ENCODE results near the gene PCSK9.

PCSK9 gene

DNA sequence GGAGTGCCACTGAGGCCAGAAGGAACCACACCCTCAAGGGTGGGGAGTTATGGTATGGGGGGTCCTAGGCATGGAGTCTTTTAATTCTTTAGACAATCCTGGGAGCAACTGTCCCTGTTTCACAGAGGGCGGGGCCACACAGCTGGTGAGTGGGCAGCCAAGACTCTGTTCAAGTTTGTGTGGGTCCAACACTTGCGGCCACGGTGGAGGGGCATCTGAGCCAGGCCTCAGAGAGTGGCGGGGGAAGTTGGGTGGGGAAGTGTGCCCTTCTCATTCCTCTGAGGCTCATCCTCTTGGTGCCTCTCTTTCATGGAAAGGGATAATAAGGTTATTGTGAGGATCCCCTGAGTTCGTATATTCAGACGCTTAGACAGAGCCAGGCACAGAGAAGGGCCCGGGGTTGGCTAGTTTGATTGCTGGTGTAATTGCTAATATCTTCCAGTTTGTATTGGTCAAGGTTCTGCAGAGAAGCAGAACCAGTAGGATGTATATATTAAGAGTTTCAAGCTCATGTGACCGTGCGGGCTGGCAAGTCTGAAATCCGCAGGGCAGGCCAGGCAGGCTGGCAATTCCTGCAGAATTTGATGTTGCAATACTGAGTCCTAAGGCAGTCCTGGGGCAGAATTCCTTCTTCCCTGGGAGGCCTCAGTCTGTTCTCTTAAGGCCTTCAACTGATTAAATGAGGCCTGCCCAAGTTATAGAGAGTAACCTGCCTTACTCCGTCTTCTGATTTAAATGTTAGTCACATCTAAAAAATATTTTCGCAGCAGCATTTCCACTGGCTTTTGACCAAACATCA is 15.9 kb downstream of the PCSK9 start:
- H3K36me3 Mint-ChIP-seq (ENCODE audit: low read depth), result no peaks in the 10 kb centered on the region
- H3K9me3 Mint-ChIP-seq, result no peaks in the 10 kb centered on the region
- no peak overlapping the region for H3K27ac Mint-ChIP-seq
- H3K27me3 Mint-ChIP-seq (ENCODE audit: low read depth), result no peaks in the 10 kb centered on the region
- DNase-seq (ENCODE audit: low spot score), result no peak
- no peak overlapping the region for H3K4me3 Mint-ChIP-seq
- H3K4me1 Mint-ChIP-seq (ENCODE audit: low read depth), result peaks cover 3% of the 10 kb centered on the region

DNA sequence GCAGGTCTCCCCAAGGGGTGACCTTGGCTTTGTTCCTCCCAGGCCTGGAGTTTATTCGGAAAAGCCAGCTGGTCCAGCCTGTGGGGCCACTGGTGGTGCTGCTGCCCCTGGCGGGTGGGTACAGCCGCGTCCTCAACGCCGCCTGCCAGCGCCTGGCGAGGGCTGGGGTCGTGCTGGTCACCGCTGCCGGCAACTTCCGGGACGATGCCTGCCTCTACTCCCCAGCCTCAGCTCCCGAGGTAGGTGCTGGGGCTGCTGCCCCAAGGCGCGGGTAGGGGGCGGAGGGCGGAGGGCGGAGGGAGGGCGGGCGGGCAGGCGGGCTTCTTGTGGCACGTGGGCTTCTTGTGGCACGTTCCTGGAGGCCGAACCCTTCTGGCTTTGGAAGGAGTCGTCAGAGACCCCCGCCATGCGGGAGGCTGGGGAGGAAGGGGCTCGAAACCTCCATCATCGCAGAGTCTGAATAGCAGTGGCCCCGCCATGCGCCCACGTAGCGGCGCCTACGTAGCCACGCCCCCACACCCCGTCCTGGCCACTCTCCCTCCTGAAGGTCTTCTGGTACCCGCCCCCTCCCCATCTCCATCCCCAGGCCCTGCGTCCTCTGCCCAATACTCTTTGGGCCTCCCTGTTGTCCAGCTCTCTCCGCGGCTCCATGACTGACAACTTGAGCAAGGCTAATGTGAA is 16.7 kb downstream of the PCSK9 start:
- Mint-ChIP-seq H3K27me3 (ENCODE audit: low read depth) (no peaks in the 10 kb centered on the region), H3K4me1 (ENCODE audit: low read depth) (peaks cover 5% of the 10 kb centered on the region), H3K27ac (no peak overlapping the region), H3K36me3 (ENCODE audit: low read depth) (no peaks in the 10 kb centered on the region), H3K4me3 (no peak overlapping the region), H3K9me3 (no peaks in the 10 kb centered on the region)
- DNase-seq (ENCODE audit: low spot score), result no peak

DNA sequence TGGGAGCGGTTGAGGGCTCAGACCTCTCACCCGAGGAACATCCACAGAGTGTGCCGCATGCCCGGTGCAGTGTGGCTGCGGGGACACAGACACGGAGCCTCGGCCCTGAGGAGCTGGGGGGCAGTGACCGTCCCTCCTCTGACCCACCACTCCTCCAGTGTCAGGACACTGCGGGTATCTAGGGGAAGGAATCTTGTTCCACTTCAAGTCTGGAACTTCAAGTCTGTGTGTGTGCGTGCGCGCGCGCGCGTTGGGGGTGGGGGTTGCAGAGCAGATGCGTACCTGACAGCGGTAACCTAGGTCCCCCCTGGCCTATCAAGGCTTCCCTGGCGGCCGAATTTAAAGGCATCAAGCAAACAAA is 17.3 kb downstream of the PCSK9 start:
- Mint-ChIP-seq H3K36me3 (ENCODE audit: low read depth) (no peaks in the 10 kb centered on the region), H3K9me3 (no peaks in the 10 kb centered on the region), H3K27ac (no peak overlapping the region), H3K4me3 (no peak overlapping the region), H3K27me3 (ENCODE audit: low read depth) (no peaks in the 10 kb centered on the region), H3K4me1 (ENCODE audit: low read depth) (peaks cover 5% of the 10 kb centered on the region)
- DNase-seq (ENCODE audit: low spot score), result no peak

DNA sequence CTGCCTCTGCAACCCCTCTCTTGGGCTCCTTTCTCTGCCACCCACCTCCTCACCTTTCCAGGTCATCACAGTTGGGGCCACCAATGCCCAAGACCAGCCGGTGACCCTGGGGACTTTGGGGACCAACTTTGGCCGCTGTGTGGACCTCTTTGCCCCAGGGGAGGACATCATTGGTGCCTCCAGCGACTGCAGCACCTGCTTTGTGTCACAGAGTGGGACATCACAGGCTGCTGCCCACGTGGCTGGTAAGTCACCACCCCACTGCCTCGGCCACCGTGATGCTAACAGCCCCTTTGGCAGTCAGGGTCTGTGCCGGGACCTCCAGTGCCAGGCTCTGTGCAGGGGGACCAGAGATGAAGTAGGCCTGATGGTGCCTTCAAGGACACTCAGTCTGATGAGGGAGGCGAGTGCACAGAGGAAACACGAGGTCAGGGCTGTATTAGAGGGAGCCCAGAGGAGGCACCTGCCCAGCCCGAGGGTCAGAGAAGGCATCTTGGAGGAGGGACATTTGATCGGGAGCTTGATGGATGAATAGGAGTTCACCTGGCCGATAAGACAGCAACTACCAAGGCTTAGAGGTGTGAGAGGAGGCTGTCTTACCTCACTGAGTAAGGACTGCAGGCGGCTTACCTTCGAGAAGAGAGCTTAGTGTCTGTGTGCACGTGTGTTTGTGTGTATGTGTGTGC is 18.1 kb downstream of the PCSK9 start:
- DNase-seq (ENCODE audit: low spot score), result no peak
- Mint-ChIP-seq H3K4me3 (no peak overlapping the region), H3K27ac (no peak overlapping the region), H3K36me3 (ENCODE audit: low read depth) (no peaks in the 10 kb centered on the region), H3K9me3 (no peaks in the 10 kb centered on the region), H3K27me3 (ENCODE audit: low read depth) (no peaks in the 10 kb centered on the region), H3K4me1 (ENCODE audit: low read depth) (peaks cover 5% of the 10 kb centered on the region)

DNA sequence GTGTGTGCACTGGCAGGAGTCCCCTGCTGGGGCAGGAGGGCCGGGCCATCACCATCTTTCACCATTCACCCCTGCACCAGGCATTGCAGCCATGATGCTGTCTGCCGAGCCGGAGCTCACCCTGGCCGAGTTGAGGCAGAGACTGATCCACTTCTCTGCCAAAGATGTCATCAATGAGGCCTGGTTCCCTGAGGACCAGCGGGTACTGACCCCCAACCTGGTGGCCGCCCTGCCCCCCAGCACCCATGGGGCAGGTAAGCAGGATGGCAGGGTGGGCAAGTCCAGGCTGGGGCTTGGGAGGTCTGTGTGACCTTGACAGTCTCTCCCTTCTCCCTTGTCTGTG is 18.6 kb downstream of the PCSK9 start:
- H3K9me3 Mint-ChIP-seq, result no peaks in the 10 kb centered on the region
- no peak overlapping the region for H3K4me3 Mint-ChIP-seq
- peaks cover 5% of the 10 kb centered on the region for H3K4me1 Mint-ChIP-seq (ENCODE audit: low read depth)
- no peak overlapping the region for H3K27ac Mint-ChIP-seq
- no peaks in the 10 kb centered on the region for H3K36me3 Mint-ChIP-seq (ENCODE audit: low read depth)
- no peak for DNase-seq (ENCODE audit: low spot score)
- H3K27me3 Mint-ChIP-seq (ENCODE audit: low read depth), result no peaks in the 10 kb centered on the region

DNA sequence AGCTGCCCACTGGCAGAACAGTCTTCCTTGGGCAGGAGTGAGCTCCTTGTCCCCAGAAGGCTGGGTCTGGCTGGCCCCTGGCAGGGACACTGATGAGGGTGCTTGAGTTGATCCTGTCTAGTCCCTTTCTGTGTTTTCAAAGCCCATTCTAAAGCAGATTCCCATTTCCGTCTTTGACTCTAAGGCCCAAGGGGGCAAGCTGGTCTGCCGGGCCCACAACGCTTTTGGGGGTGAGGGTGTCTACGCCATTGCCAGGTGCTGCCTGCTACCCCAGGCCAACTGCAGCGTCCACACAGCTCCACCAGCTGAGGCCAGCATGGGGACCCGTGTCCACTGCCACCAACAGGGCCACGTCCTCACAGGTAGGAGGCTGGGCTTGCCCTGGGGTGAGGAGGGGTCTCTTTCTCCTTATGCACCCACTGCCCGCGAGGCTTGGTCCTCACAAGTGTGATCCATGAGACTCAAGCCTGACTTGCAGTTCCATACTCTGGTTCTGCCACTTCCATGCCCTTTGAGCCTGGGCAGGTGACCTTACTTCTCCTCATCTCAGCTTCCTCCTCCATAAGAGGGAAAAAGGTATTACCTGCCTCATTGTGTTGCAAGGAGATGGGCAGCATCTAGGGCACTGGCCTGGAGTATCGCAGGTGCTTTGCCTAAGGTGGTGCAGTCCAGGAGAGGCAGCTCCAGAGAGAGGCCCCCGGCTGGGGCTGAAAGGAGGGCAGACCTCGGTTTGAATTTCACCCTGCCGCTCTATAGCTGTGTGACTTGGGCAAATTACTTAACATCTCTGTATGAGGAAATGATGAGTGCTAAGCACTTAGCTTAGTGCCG is 20.2 kb downstream of the PCSK9 start:
- H3K4me3 Mint-ChIP-seq, result no peak overlapping the region
- H3K27ac Mint-ChIP-seq, result no peak overlapping the region
- no peaks in the 10 kb centered on the region for H3K36me3 Mint-ChIP-seq (ENCODE audit: low read depth)
- H3K27me3 Mint-ChIP-seq (ENCODE audit: low read depth), result no peaks in the 10 kb centered on the region
- H3K4me1 Mint-ChIP-seq (ENCODE audit: low read depth), result peaks cover 5% of the 10 kb centered on the region
- no peak for DNase-seq (ENCODE audit: low spot score)
- H3K9me3 Mint-ChIP-seq, result no peaks in the 10 kb centered on the region

DNA sequence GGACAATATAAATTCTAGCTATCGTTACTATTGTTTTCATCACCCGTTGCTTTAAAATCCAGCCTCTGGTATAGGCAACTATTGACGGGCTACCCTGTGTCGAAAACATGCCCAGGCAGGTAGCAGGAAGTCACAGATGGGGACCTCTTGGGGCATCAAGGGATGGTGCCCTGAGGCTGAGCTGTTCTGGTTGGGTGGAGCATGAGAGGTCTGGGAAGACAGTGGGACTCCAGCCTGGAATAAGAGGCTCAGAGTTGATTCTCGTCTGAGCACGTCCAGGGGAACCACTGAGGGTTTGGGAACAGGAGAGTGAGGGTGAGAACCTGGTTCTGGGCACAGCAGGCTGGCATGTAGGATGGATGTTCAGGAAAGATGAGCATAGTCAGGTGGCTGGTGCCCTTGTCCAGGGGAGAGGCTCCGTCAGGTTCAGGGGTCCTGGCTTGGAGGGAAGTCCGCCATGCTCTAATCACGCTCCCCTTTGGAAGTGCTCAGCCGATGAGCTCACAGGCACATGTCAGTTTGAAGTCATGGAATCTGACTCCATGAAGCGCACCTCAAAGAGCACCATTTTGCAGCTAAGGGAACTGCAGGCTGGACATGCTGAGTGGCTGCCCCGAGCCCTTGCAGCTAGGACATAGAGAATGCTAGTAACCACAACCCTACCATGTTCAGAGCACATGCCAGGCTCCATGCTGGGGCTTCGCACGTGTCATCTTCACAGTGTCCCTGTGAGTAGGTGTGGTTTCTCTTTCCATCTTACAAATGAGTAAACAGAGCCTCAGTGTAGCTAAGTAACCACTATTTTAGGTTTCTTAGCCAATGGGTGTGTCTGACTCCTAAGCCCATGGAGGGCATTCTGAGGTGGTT is 21.0 kb downstream of the PCSK9 start:
- Mint-ChIP-seq H3K4me1 (ENCODE audit: low read depth) (peaks cover 5% of the 10 kb centered on the region), H3K27me3 (ENCODE audit: low read depth) (no peaks in the 10 kb centered on the region), H3K27ac (no peak overlapping the region), H3K4me3 (no peak overlapping the region), H3K9me3 (no peaks in the 10 kb centered on the region), H3K36me3 (ENCODE audit: low read depth) (no peaks in the 10 kb centered on the region)
- DNase-seq (ENCODE audit: low spot score), result peak; percentile 17

DNA sequence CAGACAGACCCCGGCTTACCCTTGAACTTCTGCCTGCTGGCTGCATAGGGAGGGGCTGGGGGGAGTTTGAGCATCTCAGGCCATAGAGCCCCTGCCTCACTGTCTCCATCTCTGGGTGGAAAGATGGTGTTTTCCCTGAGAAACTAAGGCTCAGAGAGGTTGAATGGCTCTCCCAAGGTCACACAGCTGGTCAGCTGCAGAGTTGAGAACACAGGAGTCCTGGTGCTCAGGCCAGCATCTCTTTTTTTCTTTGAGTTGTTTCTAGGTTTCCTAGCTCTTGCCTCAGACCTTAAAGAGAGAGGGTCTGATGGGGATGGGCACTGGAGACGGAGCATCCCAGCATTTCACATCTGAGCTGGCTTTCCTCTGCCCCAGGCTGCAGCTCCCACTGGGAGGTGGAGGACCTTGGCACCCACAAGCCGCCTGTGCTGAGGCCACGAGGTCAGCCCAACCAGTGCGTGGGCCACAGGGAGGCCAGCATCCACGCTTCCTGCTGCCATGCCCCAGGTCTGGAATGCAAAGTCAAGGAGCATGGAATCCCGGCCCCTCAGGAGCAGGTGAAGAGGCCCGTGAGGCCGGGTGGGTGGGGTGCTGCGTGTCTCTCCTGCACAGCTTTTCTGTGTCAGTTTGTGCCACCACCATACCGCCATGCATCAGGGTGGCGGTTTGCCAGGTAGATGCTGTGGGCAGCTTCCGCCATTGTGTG is 21.8 kb downstream of the PCSK9 start:
- DNase-seq (ENCODE audit: low spot score), result no peak
- Mint-ChIP-seq H3K36me3 (ENCODE audit: low read depth) (no peaks in the 10 kb centered on the region), H3K4me1 (ENCODE audit: low read depth) (peaks cover 5% of the 10 kb centered on the region), H3K4me3 (no peak overlapping the region), H3K27ac (no peak overlapping the region), H3K9me3 (no peaks in the 10 kb centered on the region), H3K27me3 (ENCODE audit: low read depth) (no peaks in the 10 kb centered on the region)

DNA sequence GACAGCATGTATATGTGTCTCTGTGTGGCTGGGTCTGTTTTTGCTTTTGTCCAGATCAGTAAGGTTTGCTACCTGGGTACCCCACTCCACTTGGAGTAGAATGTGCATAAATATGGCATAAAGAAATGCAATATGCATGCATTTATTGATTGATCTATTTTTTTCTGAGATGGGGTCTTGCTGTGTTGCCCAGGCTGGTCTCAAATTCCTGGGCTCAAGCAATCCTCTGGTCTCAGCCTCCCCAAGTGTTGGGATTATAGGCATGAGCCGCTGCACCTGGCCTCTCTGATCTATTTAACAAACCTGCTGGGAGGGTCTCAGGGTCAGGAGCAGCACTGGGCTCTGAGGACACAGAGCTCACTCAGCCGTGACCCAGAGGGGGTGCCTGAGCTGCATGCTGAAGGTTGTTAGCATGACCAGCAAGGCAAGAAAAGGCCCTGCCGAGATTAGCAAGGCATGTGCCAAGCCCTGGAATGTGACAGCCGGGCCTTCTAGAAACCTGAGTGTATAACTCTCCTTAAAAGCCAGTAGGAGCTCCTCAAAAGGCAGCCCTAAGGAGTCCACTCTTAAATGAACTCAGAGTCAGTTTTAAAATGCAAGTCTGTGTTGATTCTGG is 22.5 kb downstream of the PCSK9 start:
- H3K27me3 Mint-ChIP-seq (ENCODE audit: low read depth), result no peaks in the 10 kb centered on the region
- H3K27ac Mint-ChIP-seq, result no peak overlapping the region
- H3K9me3 Mint-ChIP-seq, result no peaks in the 10 kb centered on the region
- peaks cover 5% of the 10 kb centered on the region for H3K4me1 Mint-ChIP-seq (ENCODE audit: low read depth)
- DNase-seq (ENCODE audit: low spot score), result no peak
- no peak overlapping the region for H3K4me3 Mint-ChIP-seq
- peaks cover 4% of the 10 kb centered on the region for H3K36me3 Mint-ChIP-seq (ENCODE audit: low read depth)

DNA sequence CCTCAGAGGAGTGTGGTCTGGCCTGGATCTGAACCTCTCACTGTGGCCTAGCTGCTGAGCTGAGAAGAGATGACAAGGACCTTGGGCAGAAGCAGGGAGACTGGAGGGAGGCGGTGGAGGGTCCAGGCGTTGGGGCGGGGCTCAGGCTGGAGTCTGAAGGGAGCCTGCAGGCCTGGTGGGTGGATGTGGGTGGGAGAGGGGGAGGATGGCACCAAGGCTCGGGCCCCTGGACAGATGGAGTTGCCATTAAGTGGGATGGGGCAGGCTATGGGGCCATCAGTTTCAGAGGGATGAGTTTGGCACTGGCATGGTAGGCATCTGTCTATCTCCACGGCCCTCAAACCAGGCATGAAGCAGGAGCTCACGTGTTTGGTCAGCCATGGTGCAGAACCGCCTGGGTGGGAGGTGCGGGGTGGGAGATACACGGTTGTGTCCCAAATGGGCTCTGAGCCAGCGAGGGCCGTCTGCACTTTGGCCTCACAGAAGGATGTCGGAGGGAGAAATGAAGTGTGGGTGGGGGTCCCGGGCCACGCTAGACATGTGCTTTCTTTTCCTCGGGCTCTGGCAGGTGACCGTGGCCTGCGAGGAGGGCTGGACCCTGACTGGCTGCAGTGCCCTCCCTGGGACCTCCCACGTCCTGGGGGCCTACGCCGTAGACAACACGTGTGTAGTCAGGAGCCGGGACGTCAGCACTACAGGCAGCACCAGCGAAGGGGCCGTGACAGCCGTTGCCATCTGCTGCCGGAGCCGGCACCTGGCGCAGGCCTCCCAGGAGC is 23.6 kb downstream of the PCSK9 start:
- no peak for DNase-seq (ENCODE audit: low spot score)
- no peak overlapping the region for H3K27ac Mint-ChIP-seq
- no peaks in the 10 kb centered on the region for H3K27me3 Mint-ChIP-seq (ENCODE audit: low read depth)
- H3K4me3 Mint-ChIP-seq, result no peak overlapping the region
- H3K36me3 Mint-ChIP-seq (ENCODE audit: low read depth), result peaks cover 12% of the 10 kb centered on the region
- no peaks in the 10 kb centered on the region for H3K9me3 Mint-ChIP-seq
- H3K4me1 Mint-ChIP-seq (ENCODE audit: low read depth), result peaks cover 8% of the 10 kb centered on the region

DNA sequence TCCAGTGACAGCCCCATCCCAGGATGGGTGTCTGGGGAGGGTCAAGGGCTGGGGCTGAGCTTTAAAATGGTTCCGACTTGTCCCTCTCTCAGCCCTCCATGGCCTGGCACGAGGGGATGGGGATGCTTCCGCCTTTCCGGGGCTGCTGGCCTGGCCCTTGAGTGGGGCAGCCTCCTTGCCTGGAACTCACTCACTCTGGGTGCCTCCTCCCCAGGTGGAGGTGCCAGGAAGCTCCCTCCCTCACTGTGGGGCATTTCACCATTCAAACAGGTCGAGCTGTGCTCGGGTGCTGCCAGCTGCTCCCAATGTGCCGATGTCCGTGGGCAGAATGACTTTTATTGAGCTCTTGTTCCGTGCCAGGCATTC is 24.2 kb downstream of the PCSK9 start:
- H3K9me3 Mint-ChIP-seq, result no peaks in the 10 kb centered on the region

DNA sequence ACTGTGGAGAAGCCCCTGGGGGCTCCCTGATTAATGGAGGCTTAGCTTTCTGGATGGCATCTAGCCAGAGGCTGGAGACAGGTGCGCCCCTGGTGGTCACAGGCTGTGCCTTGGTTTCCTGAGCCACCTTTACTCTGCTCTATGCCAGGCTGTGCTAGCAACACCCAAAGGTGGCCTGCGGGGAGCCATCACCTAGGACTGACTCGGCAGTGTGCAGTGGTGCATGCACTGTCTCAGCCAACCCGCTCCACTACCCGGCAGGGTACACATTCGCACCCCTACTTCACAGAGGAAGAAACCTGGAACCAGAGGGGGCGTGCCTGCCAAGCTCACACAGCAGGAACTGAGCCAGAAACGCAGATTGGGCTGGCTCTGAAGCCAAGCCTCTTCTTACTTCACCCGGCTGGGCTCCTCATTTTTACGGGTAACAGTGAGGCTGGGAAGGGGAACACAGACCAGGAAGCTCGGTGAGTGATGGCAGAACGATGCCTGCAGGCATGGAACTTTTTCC is 24.8 kb downstream of the PCSK9 start:
- H3K27ac Mint-ChIP-seq, result no peak overlapping the region
- no peak for DNase-seq (ENCODE audit: low spot score)
- peaks cover 19% of the 10 kb centered on the region for H3K36me3 Mint-ChIP-seq (ENCODE audit: low read depth)
- H3K9me3 Mint-ChIP-seq, result no peaks in the 10 kb centered on the region
- no peak overlapping the region for H3K4me3 Mint-ChIP-seq
- peaks cover 8% of the 10 kb centered on the region for H3K4me1 Mint-ChIP-seq (ENCODE audit: low read depth)
- H3K27me3 Mint-ChIP-seq (ENCODE audit: low read depth), result no peaks in the 10 kb centered on the region

More for the DNA sequence above, 24.2 kb downstream of the PCSK9 start:
- DNase-seq (ENCODE audit: low spot score), result no peak
- no peak overlapping the region for H3K27ac Mint-ChIP-seq
- H3K36me3 Mint-ChIP-seq (ENCODE audit: low read depth), result peaks cover 13% of the 10 kb centered on the region
- no peak overlapping the region for H3K4me3 Mint-ChIP-seq
- peaks cover 8% of the 10 kb centered on the region for H3K4me1 Mint-ChIP-seq (ENCODE audit: low read depth)
- H3K27me3 Mint-ChIP-seq (ENCODE audit: low read depth), result no peaks in the 10 kb centered on the region
